NCI-H128 (cell line): ENCODE results near the gene ARHGAP24.
A peak's percentile ranks its signal among the peaks of the same experiment; 100 is the strongest.
"Not testable (repeated sequence)": the region's sequence is repeated elsewhere in the genome, so short reads cannot be mapped to it uniquely, and the experiment has no call there.

Experiments used
- DNase-seq: peaks from one replicate; lab custom pipeline; 2025; ENCODE audit not compliant: unreplicated experiment; lab: John Stamatoyannopoulos, UW

The ARHGAP24 gene

DNA sequence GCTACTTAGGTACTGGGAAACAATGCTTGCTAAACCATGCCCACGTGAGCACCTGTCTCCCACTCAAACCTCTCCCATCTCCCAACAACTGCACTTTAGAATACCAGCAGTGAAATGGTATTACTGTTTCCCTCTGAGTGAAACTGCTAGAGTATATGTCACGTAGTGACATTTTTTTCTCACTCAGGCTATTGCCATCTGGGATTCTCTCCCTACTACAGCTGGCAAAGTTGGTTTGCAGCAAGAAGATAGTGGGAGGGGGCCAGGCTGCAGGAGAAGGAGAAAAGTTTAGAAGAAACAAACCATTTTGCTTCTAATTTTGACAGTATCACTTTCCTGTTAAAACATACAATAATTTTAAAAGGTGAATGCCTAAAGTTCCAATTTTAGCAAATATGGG lies 526.6 kb downstream of the ARHGAP24 start:
- DNase-seq = no peak

GRCh38 chr4:86004030-86004429 lies 529.1 kb downstream of the ARHGAP24 start:
- DNase-seq = no peak

GRCh38 chr4:86006057-86006456 lies 531.1 kb downstream of the ARHGAP24 start:
- DNase-seq = no peak

GRCh38 chr4:86007042-86007441 lies 532.1 kb downstream of the ARHGAP24 start:
- DNase-seq = no peak

GRCh38 chr4:86011117-86011516 lies 536.2 kb downstream of the ARHGAP24 start:
- no peak for DNase-seq

DNA sequence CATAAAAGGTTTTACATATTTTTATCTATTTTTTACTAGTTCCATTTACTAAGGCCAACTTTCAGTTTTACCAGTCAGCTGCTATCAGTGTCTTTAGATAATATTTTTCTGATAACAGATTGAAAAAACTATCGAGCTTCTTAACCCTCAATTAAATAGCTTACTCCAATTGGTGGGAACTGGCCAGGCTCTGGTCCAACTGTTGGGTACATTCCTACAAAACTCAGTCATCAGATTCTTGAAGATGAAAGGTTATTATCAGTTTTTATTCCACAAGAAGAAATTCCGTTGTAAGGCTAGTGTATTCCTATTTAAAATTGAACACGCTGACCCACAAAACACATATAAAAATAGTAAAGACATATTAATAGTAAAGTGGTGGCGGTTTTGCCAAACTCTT lies 538.7 kb downstream of the ARHGAP24 start:
- DNase-seq = no peak

DNA sequence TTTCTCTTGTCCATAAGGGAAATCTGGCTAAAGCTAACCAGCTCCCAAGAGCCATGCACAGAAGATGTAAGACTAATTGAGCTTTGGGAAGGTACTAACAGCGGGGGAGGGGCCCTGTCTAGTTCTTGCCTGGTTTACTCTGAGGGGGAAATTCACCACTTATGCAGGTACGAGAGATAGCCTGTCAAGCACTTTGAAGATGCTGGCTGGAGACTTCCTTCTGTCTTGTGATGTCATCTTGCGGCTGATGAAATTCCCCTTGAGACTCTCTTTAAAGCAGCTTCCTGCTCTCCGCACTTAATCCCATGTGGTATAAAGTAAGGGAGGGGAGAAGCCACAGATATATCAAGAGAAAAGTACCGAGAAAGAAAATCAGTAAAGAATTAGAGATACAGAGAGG lies 539.6 kb downstream of the ARHGAP24 start:
- DNase-seq = no peak

- no peak for DNase-seq
Measured at GRCh38 chr4:86015412-86016350, 540.7 kb downstream of the ARHGAP24 start.

GRCh38 chr4:86019362-86019761 lies 544.4 kb downstream of the ARHGAP24 start:
- DNase-seq = no peak

DNA sequence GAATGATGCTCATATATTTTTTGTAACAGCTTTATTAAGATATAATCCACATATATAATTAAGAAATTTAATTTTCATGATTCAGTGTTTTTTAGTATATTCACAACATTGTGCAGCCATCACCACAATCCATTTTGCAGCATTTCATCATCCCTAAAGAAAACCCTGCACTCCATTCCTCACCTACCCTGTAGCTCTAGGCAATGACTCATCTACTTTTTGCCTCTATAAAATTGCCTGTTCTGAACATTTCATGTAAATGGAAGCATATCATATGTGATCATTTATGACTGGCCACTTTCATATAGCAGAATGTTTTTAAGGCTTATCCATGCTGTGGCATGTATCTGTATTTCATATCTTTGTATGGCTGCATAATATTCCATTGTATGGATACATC lies 545.0 kb downstream of the ARHGAP24 start:
- no peak for DNase-seq

DNA sequence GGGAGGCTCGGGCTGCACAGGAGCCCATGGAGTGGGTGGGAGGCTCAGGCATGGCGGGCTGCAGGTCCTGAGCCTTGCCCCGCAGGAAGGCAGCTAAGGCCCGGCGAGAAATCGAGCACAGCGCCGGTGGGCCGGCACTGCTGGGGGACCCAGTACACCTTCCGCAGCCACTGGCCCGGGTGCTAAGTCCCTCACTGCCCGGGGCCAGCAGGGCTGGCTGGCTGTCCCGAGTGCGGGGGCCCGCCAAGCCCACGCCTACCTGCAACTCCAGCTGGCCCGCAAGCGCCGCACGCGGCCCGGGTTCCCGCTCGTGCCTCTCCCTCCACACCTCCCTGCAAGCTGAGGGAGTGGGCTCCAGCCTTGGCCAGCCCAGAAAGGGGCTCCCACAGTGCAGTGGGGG lies 546.7 kb downstream of the ARHGAP24 start:
- DNase-seq = not testable (repeated sequence)

DNA sequence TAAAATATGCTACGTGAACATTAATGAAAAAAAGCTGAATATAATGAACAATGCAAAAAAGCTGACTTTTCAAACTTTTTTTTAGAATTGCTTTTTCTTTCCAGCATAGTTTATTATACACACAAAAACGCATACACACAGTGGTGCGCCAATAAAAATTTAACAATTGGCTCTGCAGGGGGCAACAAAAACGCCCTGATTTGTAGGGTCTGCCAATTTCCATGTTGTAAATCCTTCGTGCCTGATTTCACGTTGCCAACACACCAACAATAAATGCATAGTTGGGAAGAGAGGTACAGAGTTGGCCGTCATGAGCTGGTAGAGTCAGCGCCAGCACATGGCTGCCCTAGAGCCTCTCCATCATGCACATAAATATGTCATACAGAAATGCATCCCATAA lies 551.8 kb downstream of the ARHGAP24 start:
- no peak for DNase-seq

DNA sequence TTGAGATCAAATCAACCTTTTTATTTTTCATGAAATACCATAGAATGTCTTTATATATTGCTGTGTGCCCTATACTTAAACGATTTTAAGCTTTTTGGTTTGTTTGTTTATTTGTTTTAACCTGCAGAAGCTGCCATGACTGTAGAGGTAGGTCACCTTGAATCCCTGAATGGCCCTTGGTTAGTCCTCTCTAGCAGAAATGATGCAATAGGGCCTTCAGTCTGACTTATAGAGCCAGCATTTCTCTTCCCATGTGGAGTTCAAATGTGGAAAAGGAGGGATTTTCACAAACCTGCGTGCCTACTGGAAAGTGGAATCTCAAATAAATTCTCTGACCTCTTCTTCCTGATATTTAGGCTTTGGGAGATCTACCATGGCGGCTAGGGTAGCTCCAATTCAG lies 557.0 kb downstream of the ARHGAP24 start:
- no peak for DNase-seq

DNA sequence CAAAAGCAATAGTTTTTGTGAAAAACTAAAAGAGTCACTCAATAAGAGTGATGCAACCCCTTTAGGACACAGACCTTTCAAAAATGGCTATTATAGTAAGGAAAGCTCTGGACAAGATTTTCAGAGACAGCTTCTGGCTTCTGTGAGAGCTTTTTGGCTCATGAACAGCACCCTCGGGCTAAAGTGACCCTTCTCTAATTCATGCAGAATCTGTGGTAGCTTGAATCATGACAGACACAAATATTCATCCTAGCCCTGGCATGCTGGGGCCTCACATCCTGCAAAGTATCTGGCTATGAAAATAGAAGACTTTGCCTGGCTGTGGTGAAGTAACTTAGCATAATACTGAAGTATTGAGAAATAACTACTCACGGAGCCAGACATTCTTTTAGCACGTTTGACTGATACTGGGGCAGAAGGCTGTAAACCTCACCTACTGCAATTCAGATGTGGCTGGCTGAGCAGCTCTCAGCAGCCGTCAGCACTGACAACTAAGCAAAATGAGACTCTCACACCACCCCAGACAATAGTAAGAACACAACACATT lies 557.6 kb downstream of the ARHGAP24 start:
- DNase-seq = no peak

- no peak for DNase-seq
Measured at GRCh38 chr4:86033171-86033570, 558.2 kb downstream of the ARHGAP24 start.

- DNase-seq = no peak
Measured at GRCh38 chr4:86034616-86035015, 559.7 kb downstream of the ARHGAP24 start.

- no peak for DNase-seq
Measured at GRCh38 chr4:86035688-86036087, 560.7 kb downstream of the ARHGAP24 start.

- no peak for DNase-seq
Measured at GRCh38 chr4:86036736-86037135, 561.8 kb downstream of the ARHGAP24 start.

DNA sequence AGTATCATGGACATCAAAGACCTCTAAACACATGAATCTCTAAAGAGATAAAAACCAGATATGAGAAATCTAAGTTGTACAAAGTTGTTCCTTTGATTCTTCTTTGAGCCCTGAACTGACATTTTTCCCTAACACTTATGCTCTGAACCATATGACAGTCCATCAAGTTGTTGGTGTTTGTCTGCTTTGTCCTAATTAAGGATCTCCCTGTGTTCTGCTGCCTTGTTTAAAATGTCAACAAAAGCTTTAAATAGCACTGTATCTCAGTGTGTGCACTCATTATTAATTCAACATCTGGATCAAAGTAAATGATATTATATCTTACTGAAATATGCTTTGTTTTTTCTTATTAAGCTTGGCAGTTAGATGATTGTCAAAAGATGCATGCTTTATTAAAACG lies 563.1 kb downstream of the ARHGAP24 start:
- no peak for DNase-seq

DNA sequence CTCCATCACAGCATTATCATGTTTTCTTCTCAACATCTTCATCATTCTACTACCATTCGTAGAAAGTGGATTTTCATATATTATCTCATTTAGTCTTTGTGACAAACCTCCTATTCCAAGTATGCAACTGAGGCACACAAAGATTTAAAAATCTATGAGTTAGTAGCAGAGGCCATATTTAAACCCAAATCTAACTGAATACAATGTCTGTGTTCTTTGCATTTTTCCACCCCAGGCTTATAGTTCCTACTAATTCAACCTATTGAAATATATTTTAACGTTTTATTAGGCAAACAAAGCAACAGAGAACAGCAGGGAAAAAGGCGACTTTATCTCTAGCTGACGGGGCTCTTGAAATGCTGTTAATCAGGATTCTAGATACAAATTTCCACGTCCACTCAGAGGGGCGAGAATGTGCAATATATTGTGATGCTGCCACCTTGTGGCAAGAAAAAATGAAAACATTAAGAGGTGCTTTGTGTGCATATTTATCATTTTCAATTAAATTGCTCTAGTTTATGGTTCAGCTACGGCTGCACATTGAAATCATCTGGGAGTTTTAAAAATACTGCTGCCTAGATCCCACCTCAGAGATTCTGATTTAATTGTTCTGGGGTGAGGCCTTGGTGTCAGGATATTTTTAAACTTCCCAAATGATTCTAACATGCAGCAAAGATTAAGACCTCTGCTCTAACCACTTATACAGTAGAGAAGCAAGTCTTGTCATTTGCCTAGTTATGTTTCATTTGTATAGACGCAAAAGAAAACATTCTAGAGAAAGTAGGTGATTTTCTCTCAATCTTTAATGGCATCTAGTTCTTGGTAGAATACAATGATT lies 569.0 kb downstream of the ARHGAP24 start:
- DNase-seq = peak; percentile 17

DNA sequence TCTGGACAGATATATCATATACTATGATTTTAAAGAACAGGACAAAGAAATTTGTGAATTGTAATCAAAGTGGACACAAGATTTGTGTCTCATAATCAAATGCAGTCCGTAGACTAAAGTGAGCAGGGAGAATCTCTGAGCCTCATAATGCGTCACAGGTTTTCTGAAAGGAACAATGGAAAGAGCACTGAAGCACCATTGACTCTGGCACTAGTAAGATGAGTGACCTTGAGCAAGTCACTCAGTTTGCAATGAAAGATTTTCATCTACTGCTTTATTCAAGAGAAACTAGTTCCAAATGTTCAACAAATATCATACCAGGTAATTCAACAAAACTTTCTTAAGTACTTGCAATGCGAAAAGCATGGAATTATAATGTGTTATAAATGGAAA lies 569.6 kb downstream of the ARHGAP24 start:
- no peak for DNase-seq

GRCh38 chr4:86048426-86048825 lies 573.5 kb downstream of the ARHGAP24 start:
- DNase-seq = no peak
